GM19238 (cell line): ENCODE data around the gene PLXNA4.

Experiments used
- DNase-seq: peaks from one replicate; pipeline ENCODE4 v3.0.0; 2011; ENCODE audit warnings: low spot score; ENCODE audit not compliant: insufficient read length

PLXNA4 gene

DNA sequence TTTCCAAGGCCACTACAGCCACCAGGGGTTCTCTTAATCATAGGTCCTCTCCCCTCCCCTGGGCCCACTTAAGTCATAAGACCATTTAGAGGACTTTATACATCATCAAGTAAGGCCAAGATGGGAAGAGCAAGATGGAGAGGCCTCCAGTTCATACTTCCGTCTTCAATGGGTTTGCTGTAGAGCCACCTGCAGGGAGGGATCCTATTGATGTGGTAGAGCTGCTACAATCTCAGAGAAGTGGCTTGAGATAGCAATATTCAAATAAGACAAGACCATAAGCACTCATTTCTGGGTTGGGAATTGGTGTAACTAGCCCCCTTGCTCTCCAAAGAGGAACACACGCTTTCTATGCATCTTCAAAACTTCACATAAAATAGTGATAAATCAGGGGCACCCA lies 214.2 kb downstream of the PLXNA4 start:
- DNase-seq = no peak

DNA sequence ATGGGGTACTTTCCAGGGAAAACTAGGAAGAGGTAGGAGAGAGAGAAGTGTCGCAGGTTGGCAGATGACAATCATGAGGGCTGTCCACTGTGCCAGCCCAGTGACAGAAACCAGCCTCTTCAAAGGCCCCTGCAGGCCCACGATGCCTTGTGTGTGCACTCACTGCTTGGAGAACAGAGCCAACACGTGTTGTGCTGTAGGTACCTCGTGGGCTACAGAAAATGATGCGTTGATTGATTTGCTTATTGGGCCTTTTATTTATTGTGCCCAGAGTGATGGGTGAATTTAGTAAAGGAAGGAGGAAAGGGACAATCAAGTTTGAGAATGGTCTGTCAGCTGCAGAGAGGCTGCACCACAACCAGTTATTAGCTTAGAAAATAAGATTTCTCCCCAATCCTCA lies 215.1 kb downstream of the PLXNA4 start:
- no peak for DNase-seq

DNA sequence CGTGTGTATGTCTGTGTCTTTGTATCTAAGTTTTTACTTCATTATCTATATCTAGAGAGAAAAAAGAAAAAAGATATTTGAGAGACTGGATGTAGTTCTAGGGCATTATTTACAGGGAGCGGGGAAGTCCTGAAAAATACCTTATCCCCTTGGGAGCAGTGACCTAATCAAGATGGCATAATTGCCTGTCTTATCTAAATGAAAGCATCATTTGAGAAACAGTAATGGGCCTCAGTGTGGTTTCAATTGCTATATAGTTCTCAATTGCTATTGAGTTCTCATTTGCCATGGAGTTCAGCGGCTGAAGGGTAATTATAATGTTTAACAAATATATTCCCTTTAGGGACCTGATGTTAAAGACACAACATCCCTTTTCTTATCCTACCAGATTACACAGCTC lies 216.5 kb downstream of the PLXNA4 start:
- no peak for DNase-seq

DNA sequence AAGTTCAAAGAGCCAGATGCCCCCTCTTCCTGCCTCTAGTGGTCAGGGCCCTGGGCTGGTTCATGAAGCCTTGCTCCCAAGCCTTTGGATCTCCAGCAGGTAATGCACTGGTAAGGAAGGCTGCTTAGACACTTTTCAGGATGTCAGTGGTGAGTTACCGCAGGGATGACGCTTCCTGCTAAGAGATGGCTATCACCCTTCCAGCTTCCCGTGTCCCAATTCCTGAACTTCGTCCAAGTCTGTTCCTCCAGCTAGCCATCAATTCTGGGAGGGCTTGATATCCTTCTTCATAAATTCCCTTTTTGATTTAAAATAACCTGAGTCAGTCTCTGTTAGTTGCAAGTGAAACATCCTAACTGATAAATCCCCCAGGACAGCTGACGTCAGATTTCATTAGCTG lies 221.2 kb downstream of the PLXNA4 start:
- no peak for DNase-seq

DNA sequence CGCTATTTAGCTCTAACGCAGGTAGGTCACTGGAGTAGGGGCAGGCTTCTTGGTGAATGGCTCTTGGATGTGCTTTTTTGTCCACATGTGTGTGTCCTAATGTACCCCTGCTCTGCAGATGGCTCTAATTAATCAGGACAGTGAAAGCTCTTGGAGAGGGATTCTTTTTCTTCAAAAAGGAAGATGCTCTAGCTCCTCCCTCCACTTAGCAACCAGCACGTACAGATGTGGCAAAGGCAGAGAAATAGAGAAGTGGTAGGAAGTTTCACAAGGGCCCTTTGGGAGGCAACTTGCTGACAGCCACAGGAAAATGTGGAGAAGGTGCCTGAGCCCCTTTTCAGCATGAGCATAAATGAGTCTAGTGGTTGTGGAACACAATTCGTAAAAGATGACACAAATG lies 221.7 kb downstream of the PLXNA4 start:
- DNase-seq = no peak

DNA sequence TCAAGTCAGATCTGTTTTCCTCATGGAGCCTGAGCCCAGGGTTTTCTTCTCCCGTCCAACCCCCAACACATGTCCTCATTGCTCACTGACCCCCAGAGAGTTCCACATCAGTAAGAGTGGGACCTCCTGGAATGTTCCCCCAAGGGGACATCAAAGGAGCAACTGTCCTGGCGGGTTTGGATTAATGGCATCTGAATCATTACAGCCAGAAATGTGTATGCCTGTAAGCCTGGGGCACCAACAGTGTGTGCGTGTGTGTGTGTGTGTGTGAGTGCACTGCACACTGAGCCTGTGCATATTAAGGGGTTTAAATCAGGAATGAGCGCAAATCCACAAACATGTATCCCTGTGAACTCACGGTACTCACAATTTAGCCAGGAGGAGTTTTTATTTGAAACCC lies 222.3 kb downstream of the PLXNA4 start:
- DNase-seq = no peak

GRCh38 chr7:132352800-132353199 lies 223.5 kb downstream of the PLXNA4 start:
- DNase-seq = no peak

- DNase-seq = no peak
Measured at GRCh38 chr7:132351954-132352499, 224.2 kb downstream of the PLXNA4 start.

GRCh38 chr7:132350741-132351140 lies 225.5 kb downstream of the PLXNA4 start:
- DNase-seq = no peak

DNA sequence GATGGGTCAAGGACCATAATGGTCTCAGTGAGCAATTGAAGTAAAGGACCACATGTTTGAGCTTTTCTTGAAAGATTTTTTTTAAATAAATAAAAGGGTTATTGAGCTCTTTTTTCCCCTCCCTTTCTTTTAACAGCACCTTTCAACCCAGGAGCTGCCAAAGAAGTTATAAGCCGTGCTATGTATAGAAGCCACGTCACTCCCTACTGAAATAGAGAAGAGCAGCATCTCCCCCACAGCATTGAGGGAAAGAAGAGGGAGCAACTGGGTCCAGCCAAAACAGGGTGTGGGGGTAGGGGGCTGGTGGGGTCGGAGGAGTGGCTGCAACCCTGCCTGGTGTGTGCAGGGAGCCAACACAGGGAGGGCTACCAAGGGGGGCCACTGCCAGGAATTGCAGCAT lies 227.2 kb downstream of the PLXNA4 start:
- DNase-seq = no peak

GRCh38 chr7:132348341-132348740 lies 227.9 kb downstream of the PLXNA4 start:
- no peak for DNase-seq

- no peak for DNase-seq
Measured at GRCh38 chr7:132347858-132348257, 228.4 kb downstream of the PLXNA4 start.

DNA sequence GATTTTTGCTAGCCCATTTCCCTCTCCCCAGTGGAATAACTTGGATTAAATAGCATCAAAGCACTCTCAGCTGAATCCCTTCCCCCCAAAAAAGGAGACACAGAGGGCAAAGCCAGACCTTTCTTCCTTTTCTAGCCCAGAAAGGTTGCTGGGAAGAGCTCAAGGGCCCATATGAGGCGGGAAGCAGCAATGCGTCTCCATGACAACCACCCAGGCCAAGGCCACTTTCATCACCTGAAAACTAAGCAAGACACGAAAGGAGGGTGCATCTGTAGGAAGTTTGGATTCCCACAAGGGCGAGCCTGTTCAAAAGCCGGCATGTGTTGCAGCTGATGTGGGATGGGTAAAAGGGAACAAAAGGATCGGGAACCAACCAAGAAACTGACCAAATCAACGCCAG lies 229.1 kb downstream of the PLXNA4 start:
- DNase-seq = no peak

- no peak for DNase-seq
Measured at GRCh38 chr7:132345543-132346129, 230.6 kb downstream of the PLXNA4 start.

GRCh38 chr7:132345030-132345429 lies 231.2 kb downstream of the PLXNA4 start:
- DNase-seq = no peak

DNA sequence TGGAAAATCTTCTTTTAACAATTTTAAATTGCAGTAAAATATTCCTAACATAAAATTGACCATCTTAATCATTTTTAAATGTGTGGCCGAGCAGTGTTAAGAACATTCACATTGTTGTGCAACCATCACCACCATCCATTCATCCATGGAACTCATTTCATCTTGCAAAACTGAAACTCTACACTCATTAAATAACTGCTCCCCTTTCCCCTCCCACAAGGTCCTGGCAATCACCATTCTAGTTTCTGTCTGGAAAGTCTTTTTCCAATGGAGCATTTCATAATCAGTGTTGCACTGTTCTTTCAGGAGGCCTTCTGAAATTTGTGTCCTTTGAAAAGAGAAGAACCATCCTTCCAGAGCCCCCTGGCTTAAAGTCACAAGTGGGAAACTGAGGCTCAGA lies 233.1 kb downstream of the PLXNA4 start:
- no peak for DNase-seq

DNA sequence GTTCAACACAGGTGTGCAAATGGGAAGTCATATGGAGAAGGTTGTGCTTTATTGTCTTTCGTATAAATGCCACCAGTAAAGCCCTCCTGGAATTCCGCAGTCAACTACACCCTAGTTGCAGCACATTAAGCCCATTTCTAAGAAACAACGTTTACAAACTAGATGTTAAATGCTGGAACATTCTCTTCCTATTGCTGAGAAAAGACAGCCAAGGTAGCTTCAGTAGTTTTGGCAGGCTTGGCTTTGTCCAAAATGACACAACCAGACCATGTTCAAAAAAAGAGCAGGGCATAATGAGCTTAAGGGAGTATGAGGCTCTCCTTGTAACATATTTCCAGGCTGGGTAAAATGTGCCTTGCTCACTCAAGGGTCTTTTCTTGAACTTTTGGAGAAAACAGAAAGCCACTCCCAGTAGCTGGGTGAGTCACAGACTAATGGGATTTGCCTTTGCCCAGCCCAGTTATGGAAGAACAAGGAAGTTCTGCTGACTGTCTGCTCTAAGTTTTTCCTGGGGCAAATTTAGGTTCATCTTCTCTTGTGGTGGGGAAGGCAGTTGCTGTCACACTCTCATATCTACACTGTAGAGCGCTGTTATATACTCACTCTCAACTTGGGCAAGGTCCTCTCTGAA lies 238.7 kb downstream of the PLXNA4 start:
- DNase-seq = no peak

- no peak for DNase-seq
Measured at GRCh38 chr7:132336797-132337196, 239.5 kb downstream of the PLXNA4 start.

GRCh38 chr7:132333301-132333700 lies 243.0 kb downstream of the PLXNA4 start:
- no peak for DNase-seq

DNA sequence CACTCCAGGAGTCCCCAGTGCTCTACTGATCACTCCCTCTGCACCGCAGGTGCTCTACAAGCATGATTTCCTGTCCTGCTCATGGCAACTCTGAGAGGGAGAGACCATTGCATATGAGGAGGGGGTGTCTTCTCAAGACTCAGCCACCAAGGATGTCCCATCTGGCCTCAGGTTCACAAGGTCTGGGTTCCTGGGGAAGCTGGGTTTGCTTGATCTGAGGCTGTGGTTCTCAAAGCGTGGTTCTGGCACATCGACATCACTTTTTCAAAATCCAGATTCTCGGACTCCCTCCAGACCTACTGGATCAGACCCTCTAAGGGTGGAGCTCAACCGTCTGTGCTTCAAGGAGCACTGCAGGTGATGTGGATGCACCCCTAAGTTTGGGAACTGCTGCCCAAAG lies 247.5 kb downstream of the PLXNA4 start:
- no peak for DNase-seq

DNA sequence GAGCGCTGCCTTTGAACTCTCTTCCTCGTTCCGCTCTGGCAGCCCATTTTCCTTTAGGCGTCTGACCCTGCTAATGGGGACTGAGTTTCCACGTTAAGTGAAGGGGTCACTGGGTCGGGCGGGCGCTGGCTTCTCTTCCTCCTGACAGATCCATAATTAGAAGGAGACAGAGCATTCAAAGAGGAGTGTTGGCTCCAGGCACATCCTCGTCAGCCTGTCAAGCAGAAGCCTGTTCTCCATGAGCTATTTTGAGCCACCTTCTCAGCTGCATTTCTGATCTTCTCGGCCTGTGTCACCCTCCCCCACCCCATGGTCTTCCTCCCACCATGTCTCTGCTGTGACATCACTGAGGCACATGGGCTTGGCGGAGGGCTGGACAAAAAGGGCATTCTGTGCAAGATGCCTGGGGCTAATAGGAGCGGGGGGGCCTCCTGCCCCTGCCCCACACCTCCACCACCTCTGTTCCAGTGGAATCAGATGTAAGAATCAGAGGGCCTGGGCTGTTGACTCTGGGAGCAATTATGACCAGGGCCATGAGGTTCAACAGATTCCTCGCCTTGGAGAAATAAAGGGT lies 248.1 kb downstream of the PLXNA4 start:
- DNase-seq = no peak

DNA sequence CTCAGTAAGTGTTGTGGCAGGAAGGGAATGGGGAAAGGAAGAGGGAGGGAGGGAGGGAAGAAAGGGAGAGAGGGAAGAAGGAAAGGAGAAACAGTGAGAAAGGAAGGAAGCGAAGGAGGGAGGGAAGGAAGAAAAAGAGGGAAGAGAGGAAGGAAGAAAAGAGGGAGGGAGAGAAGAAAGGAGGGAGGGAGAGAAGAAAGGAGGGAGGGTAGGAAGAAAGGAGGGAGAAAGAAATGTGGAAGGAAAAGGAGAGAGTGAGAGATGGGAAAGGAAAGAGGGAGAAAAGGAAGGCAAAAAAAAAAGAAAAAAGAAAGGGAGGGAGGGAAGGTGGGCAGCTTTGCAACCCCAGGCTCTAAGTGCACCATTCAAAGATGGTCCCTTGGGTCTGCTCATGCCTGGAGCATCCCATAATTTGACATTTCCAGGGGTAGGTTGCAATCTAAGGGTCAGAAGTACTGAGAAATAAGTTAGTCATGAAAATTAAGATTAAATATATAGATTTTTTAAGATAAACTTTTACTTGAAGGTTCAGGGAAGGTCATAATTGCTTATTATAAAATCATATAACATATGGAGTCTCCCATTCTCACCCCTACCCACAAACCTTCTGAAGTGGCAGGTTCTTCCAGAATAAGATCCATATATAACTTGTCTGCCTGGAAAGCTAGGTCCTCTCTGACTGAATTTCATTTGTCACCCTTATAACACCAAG lies 249.2 kb downstream of the PLXNA4 start:
- DNase-seq = no peak
